ENCODE results near the gene INAFM1.
"Not testable (repeated sequence)": the region's sequence is repeated elsewhere in the genome, so short reads cannot be mapped to it uniquely, and the experiment has no call there.

INAFM1 gene

GRCh38 chr19:47232422-47233211 lies 42.1 kb upstream of the INAFM1 start:
- DNase-seq (no peak), ATAC-seq (replicated peaks) (peak in 1 of 2 donors; percentile 11)
- Mint-ChIP-seq H3K4me3 (peak overlapping the region; percentile 72 to 76), H3K27ac (peak overlapping the region; percentile 39), H3K27me3 (no peaks in the 10 kb centered on the region), H3K36me3 (no peaks in the 10 kb centered on the region), H3K9me3 (no peaks in the 10 kb centered on the region), H3K4me1 (peaks cover 14 to 21% of the 10 kb centered on the region in 2 donors)

GRCh38 chr19:47236072-47236675 lies 38.5 kb upstream of the INAFM1 start:
- H3K4me3 Mint-ChIP-seq, result no peak overlapping the region
- DNase-seq, result no peak

GRCh38 chr19:47239152-47239551 lies 35.5 kb upstream of the INAFM1 start:
- H3K4me1 Mint-ChIP-seq, result peaks cover 16 to 17% of the 10 kb centered on the region in 2 donors
- peak overlapping the region; percentile 22 to 64 for H3K4me3 Mint-ChIP-seq
- ATAC-seq (replicated peaks) (no peak), DNase-seq (no peak)
- H3K27me3 Mint-ChIP-seq, result peaks cover 6 to 16% of the 10 kb centered on the region in 2 donors
- no peaks in the 10 kb centered on the region for H3K9me3 Mint-ChIP-seq
- H3K27ac Mint-ChIP-seq, result peak overlapping the region; percentile 48
- peaks cover 0 to 4% of the 10 kb centered on the region in 2 donors for H3K36me3 Mint-ChIP-seq

More at GRCh38 chr19:47236072-47236675, 38.5 kb upstream of the INAFM1 start:
- ATAC-seq (replicated peaks), result no peak
- peaks cover 6 to 16% of the 10 kb centered on the region in 2 donors for H3K27me3 Mint-ChIP-seq
- H3K9me3 Mint-ChIP-seq, result no peaks in the 10 kb centered on the region
- no peaks in the 10 kb centered on the region for H3K36me3 Mint-ChIP-seq
- H3K27ac Mint-ChIP-seq, result peak overlapping the region; percentile 54
- H3K4me1 Mint-ChIP-seq, result peaks cover 20 to 35% of the 10 kb centered on the region in 2 donors

- DNase-seq (no peak), ATAC-seq (replicated peaks) (peak; percentile 9 to 35)
- H3K9me3 Mint-ChIP-seq, result no peaks in the 10 kb centered on the region
- H3K4me3 Mint-ChIP-seq, result peak overlapping the region in 1 of 2 donors; percentile 37
- peaks cover 17 to 19% of the 10 kb centered on the region in 2 donors for H3K4me1 Mint-ChIP-seq
- peaks cover 0 to 4% of the 10 kb centered on the region in 2 donors for H3K36me3 Mint-ChIP-seq
- peaks cover 6 to 17% of the 10 kb centered on the region in 2 donors for H3K27me3 Mint-ChIP-seq
- H3K27ac Mint-ChIP-seq, result no peak overlapping the region
Measured at GRCh38 chr19:47239610-47240296, 34.9 kb upstream of the INAFM1 start.

- Mint-ChIP-seq H3K27me3 (peaks cover 6 to 25% of the 10 kb centered on the region in 2 donors), H3K27ac (no peak overlapping the region), H3K36me3 (peaks cover 0 to 4% of the 10 kb centered on the region in 2 donors), H3K9me3 (no peaks in the 10 kb centered on the region), H3K4me1 (peaks cover 17 to 20% of the 10 kb centered on the region in 2 donors), H3K4me3 (no peak overlapping the region)
- DNase-seq (no peak), ATAC-seq (replicated peaks) (no peak)
Measured at GRCh38 chr19:47240556-47240955, 34.1 kb upstream of the INAFM1 start.

GRCh38 chr19:47240996-47241918 lies 33.4 kb upstream of the INAFM1 start:
- peak; percentile 40 for DNase-seq
- Mint-ChIP-seq H3K27me3 (peaks cover 6 to 25% of the 10 kb centered on the region in 2 donors), H3K9me3 (no peaks in the 10 kb centered on the region), H3K4me3 (no peak overlapping the region), H3K4me1 (peaks cover 17 to 20% of the 10 kb centered on the region in 2 donors), H3K36me3 (peaks cover 0 to 4% of the 10 kb centered on the region in 2 donors), H3K27ac (no peak overlapping the region)
- ATAC-seq (replicated peaks), result peak; percentile 40 to 42

GRCh38 chr19:47241919-47242577 lies 32.6 kb upstream of the INAFM1 start:
- Mint-ChIP-seq H3K27me3 (peaks cover 6 to 25% of the 10 kb centered on the region in 2 donors), H3K4me3 (no peak overlapping the region), H3K4me1 (peaks cover 17 to 20% of the 10 kb centered on the region in 2 donors), H3K9me3 (no peaks in the 10 kb centered on the region), H3K27ac (no peak overlapping the region), H3K36me3 (peaks cover 0 to 4% of the 10 kb centered on the region in 2 donors)
- no peak for DNase-seq
- ATAC-seq (replicated peaks), result no peak

- DNase-seq, result no peak
- H3K27me3 Mint-ChIP-seq, result peaks cover 12 to 30% of the 10 kb centered on the region in 2 donors
- peak overlapping the region; percentile 77 to 81 for H3K4me3 Mint-ChIP-seq
- peak overlapping the region; percentile 89 for H3K27ac Mint-ChIP-seq
- no peak for ATAC-seq (replicated peaks)
- H3K4me1 Mint-ChIP-seq, result peaks cover 22 to 23% of the 10 kb centered on the region in 2 donors
- peaks cover 0 to 4% of the 10 kb centered on the region in 2 donors for H3K36me3 Mint-ChIP-seq
- no peaks in the 10 kb centered on the region for H3K9me3 Mint-ChIP-seq
Measured at GRCh38 chr19:47243364-47243775, 31.3 kb upstream of the INAFM1 start.

GRCh38 chr19:47243776-47244547 lies 30.7 kb upstream of the INAFM1 start:
- Mint-ChIP-seq H3K36me3 (peaks cover 0 to 4% of the 10 kb centered on the region in 2 donors), H3K27ac (peak overlapping the region; percentile 89), H3K27me3 (peaks cover 10 to 26% of the 10 kb centered on the region in 2 donors), H3K9me3 (no peaks in the 10 kb centered on the region), H3K4me3 (peak overlapping the region; percentile 77 to 81), H3K4me1 (peaks cover 19 to 22% of the 10 kb centered on the region in 2 donors)
- DNase-seq, result peak; percentile 89
- peak; percentile 75 to 85 for ATAC-seq (replicated peaks)

GRCh38 chr19:47247308-47247990 lies 27.2 kb upstream of the INAFM1 start:
- H3K4me1 Mint-ChIP-seq, result peaks cover 6 to 16% of the 10 kb centered on the region in 2 donors
- no peaks in the 10 kb centered on the region for H3K9me3 Mint-ChIP-seq
- H3K4me3 Mint-ChIP-seq, result no peak overlapping the region
- H3K27me3 Mint-ChIP-seq, result peaks cover 7 to 15% of the 10 kb centered on the region in 2 donors
- ATAC-seq (replicated peaks) (peak in 1 of 2 donors; percentile 19), DNase-seq (no peak)
- H3K36me3 Mint-ChIP-seq, result peaks cover 0 to 4% of the 10 kb centered on the region in 2 donors
- peak overlapping the region; percentile 40 for H3K27ac Mint-ChIP-seq

- H3K27ac Mint-ChIP-seq, H3K9me3 Mint-ChIP-seq: not testable (repeated sequence)
Measured at GRCh38 chr19:47253016-47253415, 21.7 kb upstream of the INAFM1 start.

GRCh38 chr19:47253467-47253881 lies 21.2 kb upstream of the INAFM1 start:
- no peaks in the 10 kb centered on the region for H3K9me3 Mint-ChIP-seq
- H3K27ac Mint-ChIP-seq, result no peak overlapping the region
- DNase-seq (no peak), ATAC-seq (replicated peaks) (no peak)
- H3K36me3 Mint-ChIP-seq, result peaks cover 3 to 5% of the 10 kb centered on the region in 2 donors
- no peaks in the 10 kb centered on the region for H3K27me3 Mint-ChIP-seq
- H3K4me3 Mint-ChIP-seq, result no peak overlapping the region
- peaks cover 11 to 22% of the 10 kb centered on the region in 2 donors for H3K4me1 Mint-ChIP-seq

More at GRCh38 chr19:47253016-47253415, 21.7 kb upstream of the INAFM1 start:
- H3K27me3 Mint-ChIP-seq; ATAC-seq (replicated peaks); H3K36me3 Mint-ChIP-seq; DNase-seq; H3K4me3 Mint-ChIP-seq: not testable (repeated sequence)
- peaks cover 10 to 18% of the 10 kb centered on the region in 2 donors for H3K4me1 Mint-ChIP-seq
